GM12878 (cell line): ENCODE data around the gene MAPT.

Source experiments
- CEBPB ChIP-seq, 2 experiments: fragments of 150-350 bp in 1 of 2; IDR thresholded peaks; 2 replicates each; pipeline ENCODE4 v1.6.1; 2012 to 2014; ENCODE audit warnings: low read depth in 2 of 2, low read length in 2 of 2, borderline replicate concordance in 1 of 2, inconsistent platforms in 1 of 2
- GATAD2B ChIP-seq: fragments of 450-650 bp; conservative IDR thresholded peaks from 2 replicates; pipeline ENCODE4 v1.6.1; 2017; ENCODE audit warnings: low read depth, mild to moderate bottlenecking, moderate library complexity
- POLR2AphosphoS5 ChIP-seq: IDR thresholded peaks from 2 replicates; pipeline ENCODE4 v1.6.1; 2011; ENCODE audit warnings: mild to moderate bottlenecking, low read length, inconsistent platforms
- TF ChIP-seq, protein P1 (sequence below), 3 experiments: IDR thresholded peaks in 2 of 3; conservative IDR thresholded peaks in 1 of 3; 2 replicates each; pipeline ENCODE4 v1.5.1; 2011; ENCODE audit warnings: low read depth in 3 of 3, low read length in 3 of 3, mild to moderate bottlenecking in 3 of 3, control low read depth in 2 of 3, moderate library complexity in 2 of 3, inconsistent platforms in 1 of 3, mixed read lengths in 1 of 3; ENCODE audit not compliant: control insufficient read depth in 2 of 3, insufficient read depth in 1 of 3; ENCODE audit errors: extremely low read depth in 1 of 3
- TF ChIP-seq, protein P2 (sequence below): IDR thresholded peaks from 2 replicates; pipeline ENCODE4 v1.6.1; 2012; ENCODE audit warnings: low read depth, low read length, improper control_type of control experiment
- TF ChIP-seq, protein P3 (sequence below): IDR thresholded peaks from 2 replicates; pipeline ENCODE4 v1.6.1; 2012; ENCODE audit warnings: low read depth, low read length, improper control_type of control experiment

DNA sequence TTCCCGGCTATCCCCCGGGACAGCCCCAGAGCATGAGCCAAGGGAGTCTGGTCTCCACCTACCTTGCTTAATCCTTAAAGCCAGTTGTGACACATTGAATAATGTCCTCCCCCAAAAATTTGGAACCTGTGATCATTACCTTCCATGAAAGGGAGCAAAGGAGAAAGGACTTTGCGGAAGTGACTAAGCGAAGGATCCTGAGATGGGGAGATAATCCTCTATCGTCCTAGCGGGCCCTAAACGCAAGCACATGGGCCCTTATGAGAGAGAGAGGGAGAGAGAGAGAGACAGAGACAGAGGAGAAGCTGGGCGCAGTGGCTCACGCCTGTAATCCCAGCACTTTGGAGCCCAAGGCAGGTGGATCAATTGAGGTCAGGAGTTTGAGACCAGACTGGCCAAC is 40.1 kb upstream of the MAPT start:
- TF ChIP-seq GATAD2B = no peak
- TF ChIP-seq, protein P1, sequence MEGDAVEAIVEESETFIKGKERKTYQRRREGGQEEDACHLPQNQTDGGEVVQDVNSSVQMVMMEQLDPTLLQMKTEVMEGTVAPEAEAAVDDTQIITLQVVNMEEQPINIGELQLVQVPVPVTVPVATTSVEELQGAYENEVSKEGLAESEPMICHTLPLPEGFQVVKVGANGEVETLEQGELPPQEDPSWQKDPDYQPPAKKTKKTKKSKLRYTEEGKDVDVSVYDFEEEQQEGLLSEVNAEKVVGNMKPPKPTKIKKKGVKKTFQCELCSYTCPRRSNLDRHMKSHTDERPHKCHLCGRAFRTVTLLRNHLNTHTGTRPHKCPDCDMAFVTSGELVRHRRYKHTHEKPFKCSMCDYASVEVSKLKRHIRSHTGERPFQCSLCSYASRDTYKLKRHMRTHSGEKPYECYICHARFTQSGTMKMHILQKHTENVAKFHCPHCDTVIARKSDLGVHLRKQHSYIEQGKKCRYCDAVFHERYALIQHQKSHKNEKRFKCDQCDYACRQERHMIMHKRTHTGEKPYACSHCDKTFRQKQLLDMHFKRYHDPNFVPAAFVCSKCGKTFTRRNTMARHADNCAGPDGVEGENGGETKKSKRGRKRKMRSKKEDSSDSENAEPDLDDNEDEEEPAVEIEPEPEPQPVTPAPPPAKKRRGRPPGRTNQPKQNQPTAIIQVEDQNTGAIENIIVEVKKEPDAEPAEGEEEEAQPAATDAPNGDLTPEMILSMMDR (IDR thresholded peaks at IDR 0.05 in 2 of 3, conservative IDR thresholded peaks at IDR 0.05 in 1 of 3; ENCODE audit: control insufficient read depth in 2 of 3, extremely low read depth in 1 of 3, insufficient read depth in 1 of 3, low read depth in 3 of 3, low read length in 3 of 3) = no peak
- TF ChIP-seq, protein P2, sequence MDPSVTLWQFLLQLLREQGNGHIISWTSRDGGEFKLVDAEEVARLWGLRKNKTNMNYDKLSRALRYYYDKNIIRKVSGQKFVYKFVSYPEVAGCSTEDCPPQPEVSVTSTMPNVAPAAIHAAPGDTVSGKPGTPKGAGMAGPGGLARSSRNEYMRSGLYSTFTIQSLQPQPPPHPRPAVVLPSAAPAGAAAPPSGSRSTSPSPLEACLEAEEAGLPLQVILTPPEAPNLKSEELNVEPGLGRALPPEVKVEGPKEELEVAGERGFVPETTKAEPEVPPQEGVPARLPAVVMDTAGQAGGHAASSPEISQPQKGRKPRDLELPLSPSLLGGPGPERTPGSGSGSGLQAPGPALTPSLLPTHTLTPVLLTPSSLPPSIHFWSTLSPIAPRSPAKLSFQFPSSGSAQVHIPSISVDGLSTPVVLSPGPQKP = no peak
- TF ChIP-seq, protein P3, sequence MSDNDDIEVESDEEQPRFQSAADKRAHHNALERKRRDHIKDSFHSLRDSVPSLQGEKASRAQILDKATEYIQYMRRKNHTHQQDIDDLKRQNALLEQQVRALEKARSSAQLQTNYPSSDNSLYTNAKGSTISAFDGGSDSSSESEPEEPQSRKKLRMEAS = no peak
- no peak for TF ChIP-seq CEBPB (IDR thresholded peaks at IDR 0.05; ENCODE audit: borderline replicate concordance in 1 of 2, low read depth in 2 of 2, low read length in 2 of 2)
- no peak for TF ChIP-seq POLR2AphosphoS5
